OCI-LY3 (cell line): Measurements from ENCODE around the gene PRDM5.

ENCODE experiments used
- CTCF ChIP-seq: fragments of 200-600, 300-600 bp; sonication (generic); IDR thresholded peaks from 2 replicates; pipeline ENCODE4 v1.5.1; 2014; ENCODE audit warnings: antibody characterized with exemption, low read length, low read depth
- EZH2phosphoT487 ChIP-seq: fragments of 200-600 bp; shearing (Covaris generic); IDR thresholded peaks from 2 replicates; pipeline ENCODE4 v1.6.1; 2018; ENCODE audit warnings: antibody characterized with exemption, mixed run types, low read depth

GRCh38 chr4:120754590-120754989 is 167.9 kb downstream of the PRDM5 start:
- no peak for TF ChIP-seq CTCF
- TF ChIP-seq EZH2phosphoT487: no peak
